C4-2B (cell line): ENCODE data around the gene BCL7A.
"Not testable (repeated sequence)": the region's sequence is repeated elsewhere in the genome, so short reads cannot be mapped to it uniquely, and the experiment has no call there.

Experiments used
- ZFX ChIP-seq: fragments of 450-650 bp; IDR thresholded peaks from 2 replicates; pipeline ENCODE4 v1.6.1; 2017
- TF ChIP-seq, protein P1 (sequence below): fragments of 450-650 bp; conservative IDR thresholded peaks from 2 replicates; pipeline ENCODE4 v1.5.1; 2017; ENCODE audit warnings: mild to moderate bottlenecking

DNA sequence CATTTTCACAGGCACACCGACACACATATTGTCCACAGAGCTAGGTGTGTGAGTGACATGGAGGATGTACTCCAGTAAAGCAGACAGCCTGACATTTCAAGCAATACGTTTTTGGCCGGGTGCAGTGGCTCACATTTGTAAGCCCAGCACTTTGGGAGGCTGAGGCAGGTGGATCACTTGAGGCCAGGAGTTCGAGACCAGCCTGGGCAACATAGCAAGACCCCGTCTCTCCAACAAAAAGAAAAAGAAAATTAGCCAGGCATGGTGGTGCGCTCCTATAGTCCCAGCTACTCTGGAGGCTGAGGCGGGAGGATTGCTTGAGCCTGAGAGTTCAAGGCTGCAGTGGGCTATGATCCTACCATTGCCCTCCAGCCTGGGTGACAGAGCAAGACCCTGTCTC lies 34.7 kb downstream of the BCL7A start:
- TF ChIP-seq, protein P1, sequence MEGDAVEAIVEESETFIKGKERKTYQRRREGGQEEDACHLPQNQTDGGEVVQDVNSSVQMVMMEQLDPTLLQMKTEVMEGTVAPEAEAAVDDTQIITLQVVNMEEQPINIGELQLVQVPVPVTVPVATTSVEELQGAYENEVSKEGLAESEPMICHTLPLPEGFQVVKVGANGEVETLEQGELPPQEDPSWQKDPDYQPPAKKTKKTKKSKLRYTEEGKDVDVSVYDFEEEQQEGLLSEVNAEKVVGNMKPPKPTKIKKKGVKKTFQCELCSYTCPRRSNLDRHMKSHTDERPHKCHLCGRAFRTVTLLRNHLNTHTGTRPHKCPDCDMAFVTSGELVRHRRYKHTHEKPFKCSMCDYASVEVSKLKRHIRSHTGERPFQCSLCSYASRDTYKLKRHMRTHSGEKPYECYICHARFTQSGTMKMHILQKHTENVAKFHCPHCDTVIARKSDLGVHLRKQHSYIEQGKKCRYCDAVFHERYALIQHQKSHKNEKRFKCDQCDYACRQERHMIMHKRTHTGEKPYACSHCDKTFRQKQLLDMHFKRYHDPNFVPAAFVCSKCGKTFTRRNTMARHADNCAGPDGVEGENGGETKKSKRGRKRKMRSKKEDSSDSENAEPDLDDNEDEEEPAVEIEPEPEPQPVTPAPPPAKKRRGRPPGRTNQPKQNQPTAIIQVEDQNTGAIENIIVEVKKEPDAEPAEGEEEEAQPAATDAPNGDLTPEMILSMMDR, result not testable (repeated sequence)
- not testable (repeated sequence) for TF ChIP-seq ZFX
